HPDE6-E6E7 (cell line): ENCODE measurements around the gene WDR13.
"Not testable (repeated sequence)": the region's sequence is repeated elsewhere in the genome, so short reads cannot be mapped to it uniquely, and the experiment has no call there.

Source experiments
- DNase-seq: peaks from one replicate; pipeline ENCODE4 v3.0.0; 2011; ENCODE audit warnings: missing footprints; ENCODE audit errors: extremely low spot score

Gene WDR13

GRCh38 chrX:48597353-48598264, at the start of gene WDR13:
WDR13 (plus strand) TSS chrX:48597492; CDS start chrX:48597997, 505 bp downstream.
- DNase-seq = peak; percentile 78

- DNase-seq = no peak
Measured at GRCh38 chrX:48548871-48549270, 48.4 kb upstream of the WDR13 start.

DNA sequence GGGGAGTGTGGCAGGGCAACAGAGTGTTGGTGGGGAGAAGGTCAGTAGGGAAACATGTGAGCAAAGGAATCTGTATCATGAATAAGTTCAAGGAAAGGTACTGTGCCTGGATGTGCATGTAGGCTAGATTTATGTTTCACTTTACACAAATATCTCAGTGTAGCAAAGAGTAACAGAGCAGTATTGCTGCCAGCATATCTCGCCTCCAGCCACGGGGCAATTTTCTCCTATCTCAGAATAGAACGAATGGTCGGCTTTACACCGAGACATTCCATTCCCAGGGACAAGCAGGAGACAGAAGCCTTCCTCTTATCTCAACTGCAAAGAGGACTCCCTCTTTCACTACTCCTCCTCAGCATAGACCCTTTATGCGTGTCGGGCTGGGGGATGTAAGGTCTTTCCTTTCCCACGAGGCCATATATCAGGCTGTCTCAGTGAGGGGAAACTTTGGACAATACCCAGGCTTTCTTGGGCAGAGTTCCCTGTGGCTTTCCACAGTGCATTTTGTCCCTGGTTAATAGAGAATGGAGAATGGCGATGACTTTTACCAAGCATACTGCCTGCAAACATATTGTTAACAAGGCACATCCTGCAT, 41.5 kb upstream of the WDR13 start:
- DNase-seq = not testable (repeated sequence)

DNA sequence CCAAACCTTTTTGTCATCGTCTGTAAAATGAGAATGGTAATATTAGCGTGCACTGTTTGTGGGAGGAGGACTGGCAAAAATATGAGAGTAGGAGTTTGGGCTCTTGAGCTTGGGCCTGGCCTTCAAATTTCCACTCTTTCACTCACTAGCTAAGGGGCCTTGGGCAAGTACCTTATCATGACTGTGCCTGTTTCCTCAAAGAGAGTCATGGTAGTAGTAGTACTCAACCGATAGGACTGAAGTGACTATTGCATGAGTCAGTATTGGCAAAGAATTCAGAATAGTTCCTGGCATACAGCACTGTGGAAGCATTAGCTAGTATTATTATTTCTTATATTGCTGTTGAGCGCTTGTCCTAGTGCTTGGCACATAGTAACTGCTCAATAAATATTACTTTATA, 39.0 kb upstream of the WDR13 start:
- DNase-seq = peak; percentile 69

- no peak for DNase-seq
Measured at GRCh38 chrX:48559636-48560035, 37.7 kb upstream of the WDR13 start.

DNA sequence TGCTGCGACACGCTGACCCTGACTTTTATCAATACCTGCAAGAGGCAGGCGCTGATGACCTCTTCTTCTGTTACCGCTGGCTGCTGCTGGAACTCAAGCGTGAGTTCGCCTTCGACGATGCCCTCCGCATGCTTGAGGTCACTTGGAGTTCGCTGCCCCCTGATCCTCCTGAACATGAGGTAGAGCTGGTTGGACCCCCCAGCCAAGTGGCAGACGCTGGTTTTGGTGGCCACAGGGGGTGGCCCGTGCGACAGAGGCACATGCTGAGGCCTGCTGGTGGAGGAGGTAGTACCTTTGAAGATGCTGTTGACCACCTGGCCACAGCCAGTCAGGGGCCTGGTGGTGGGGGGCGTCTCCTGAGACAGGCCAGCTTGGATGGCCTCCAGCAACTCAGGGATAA, 37.2 kb upstream of the WDR13 start:
- no peak for DNase-seq

GRCh38 chrX:48560681-48561080, 36.6 kb upstream of the WDR13 start:
- no peak for DNase-seq

- DNase-seq = no peak
Measured at GRCh38 chrX:48569958-48570357, 27.3 kb upstream of the WDR13 start.

DNA sequence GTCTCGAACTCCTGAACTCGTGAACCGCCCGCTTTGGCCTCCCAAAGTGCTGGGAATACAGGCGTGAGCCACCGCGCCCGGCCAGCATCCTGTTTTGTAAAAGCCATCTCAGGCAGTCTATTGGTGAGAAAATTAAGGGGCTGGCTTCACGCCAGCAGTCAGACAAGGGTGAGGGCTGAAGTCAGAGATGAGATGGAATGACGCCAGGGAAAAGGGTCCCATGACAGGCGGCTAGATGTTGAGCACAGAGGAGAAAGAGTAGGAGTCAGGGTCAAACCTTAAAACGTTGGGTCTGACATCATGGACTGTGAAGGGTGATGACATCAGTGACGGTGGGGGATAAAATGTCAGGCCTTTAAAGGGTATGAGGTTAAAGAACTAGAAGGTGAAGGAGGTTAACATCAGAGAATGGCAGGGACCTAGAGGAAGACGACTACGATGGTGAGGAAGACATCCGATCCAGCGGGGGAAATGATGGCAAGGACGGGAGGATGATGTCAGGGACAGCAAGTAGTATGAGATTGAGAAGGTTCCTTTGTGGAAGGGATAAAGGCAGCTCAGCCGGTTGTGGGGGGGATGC, 23.5 kb upstream of the WDR13 start:
- no peak for DNase-seq

GRCh38 chrX:48574270-48575266, 22.7 kb upstream of the WDR13 start, which contains the start of gene RBM3:
RBM3 (plus strand) TSS chrX:48574484; CDS start chrX:48575181, 697 bp downstream.
- peak; percentile 55 for DNase-seq

- DNase-seq = no peak
Measured at GRCh38 chrX:48575642-48576041, 21.6 kb upstream of the WDR13 start.

GRCh38 chrX:48576108-48576507, 21.2 kb upstream of the WDR13 start:
- DNase-seq = no peak

GRCh38 chrX:48578661-48579128, 18.6 kb upstream of the WDR13 start:
- no peak for DNase-seq

- DNase-seq = no peak
Measured at GRCh38 chrX:48579259-48579658, 18.0 kb upstream of the WDR13 start.

DNA sequence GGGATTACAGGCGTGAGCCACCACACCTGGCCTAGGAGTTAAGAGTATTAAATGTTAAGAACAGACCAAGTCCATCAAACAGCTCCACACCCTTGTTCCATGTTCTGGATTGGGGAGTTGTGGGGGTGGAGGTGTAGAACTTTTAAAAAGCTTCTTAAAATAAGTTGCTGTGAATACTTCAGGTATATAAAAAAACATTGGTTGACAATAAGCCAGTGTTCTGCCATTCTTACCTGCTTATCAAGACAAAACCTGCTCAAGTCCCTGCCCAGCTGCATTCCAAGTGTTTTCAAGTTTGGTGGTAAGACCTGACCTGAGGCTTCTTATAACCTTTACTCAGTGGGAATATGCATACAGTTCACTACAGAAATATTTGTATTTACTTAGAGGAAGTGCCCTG, 16.6 kb upstream of the WDR13 start:
- DNase-seq = no peak

- no peak for DNase-seq
Measured at GRCh38 chrX:48584698-48585097, 12.6 kb upstream of the WDR13 start.

GRCh38 chrX:48589482-48590162, 7.7 kb upstream of the WDR13 start:
- no peak for DNase-seq

DNA sequence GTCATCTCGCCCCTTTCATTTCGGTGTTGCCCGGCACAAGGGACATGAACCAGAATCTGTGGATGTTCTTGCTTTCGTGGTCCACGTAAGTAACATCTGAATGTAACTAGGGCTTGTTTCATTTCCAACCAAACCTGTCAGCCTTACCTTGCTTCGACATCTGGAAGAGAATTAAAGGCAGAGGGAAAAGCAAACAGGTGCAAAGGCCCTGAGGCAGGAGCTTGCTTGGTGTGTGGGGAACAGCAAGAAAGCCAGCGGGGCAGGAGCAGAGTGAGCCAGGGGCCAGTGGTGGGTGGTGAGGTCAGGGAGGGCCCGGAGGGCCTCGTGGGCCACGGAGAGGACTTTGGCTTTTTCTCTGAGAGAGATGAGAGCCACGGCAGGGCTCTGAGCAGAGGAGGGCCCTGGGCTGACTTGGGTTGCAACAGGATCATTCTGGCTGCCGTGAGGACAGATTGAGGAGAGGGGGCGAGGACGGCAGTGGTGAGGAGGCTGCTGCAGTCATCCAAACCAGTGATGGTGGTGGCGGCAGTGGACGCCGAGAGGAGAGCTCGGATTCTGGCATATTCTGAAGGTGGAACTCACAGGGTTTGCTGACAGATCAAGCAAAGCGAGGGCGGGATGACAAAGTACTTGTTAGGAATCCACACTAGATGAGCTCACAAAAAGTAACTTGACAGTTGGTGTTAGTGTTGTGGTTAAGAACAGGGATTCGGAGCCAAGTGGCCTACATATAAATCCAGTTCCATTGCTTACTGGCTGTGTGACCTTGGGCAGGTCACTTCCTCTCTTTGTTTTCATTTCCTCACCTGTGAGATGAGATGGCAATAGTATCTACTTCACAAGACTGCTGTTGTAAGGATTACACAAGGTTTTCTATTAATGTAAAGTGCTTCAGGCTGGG, 6.8 kb upstream of the WDR13 start:
- DNase-seq = no peak

- peak; percentile 17 for DNase-seq
Measured at GRCh38 chrX:48591255-48591791, 6.0 kb upstream of the WDR13 start.
